HepG2 (cell line): ENCODE results near the gene FASTK. TPM values are rescaled to one million over a fixed set of nuclear protein-coding genes. Genes with fewer than 3 reads are reported as not detected.

Experiments used
- ARID3A ChIP-seq: IDR thresholded peaks from 2 replicates; pipeline ENCODE4 v1.6.1; 2012; ENCODE audit warnings: low read depth, low read length, improper control_type of control experiment
- BATF2 ChIP-seq: sonication (generic); formaldehyde crosslinking; IDR thresholded peaks from 2 replicates; pipeline ENCODE4 v1.8.0; 2022; ENCODE audit warnings: mild to moderate bottlenecking, missing genetic modification reagents, moderate library complexity
- CREB3 ChIP-seq: sonication (generic); formaldehyde crosslinking; IDR thresholded peaks from 2 replicates; pipeline ENCODE4 v1.5.0; 2020; ENCODE audit warnings: missing genetic modification reagents
- CSRNP1 ChIP-seq: sonication (generic); formaldehyde crosslinking; IDR thresholded peaks from 2 replicates; pipeline ENCODE4 v1.8.1; 2023; ENCODE audit warnings: mild to moderate bottlenecking, missing genetic modification reagents
- ELF3 ChIP-seq: IDR thresholded peaks from 2 replicates; pipeline ENCODE4 v1.6.1; 2016; ENCODE audit warnings: missing genetic modification reagents, missing compliant biosample characterization
- FOXK2 ChIP-seq: fragments of 450-650 bp; IDR thresholded peaks from 2 replicates; pipeline ENCODE4 v1.6.1; 2016
- HOXA5 ChIP-seq: sonication (generic); formaldehyde crosslinking; IDR thresholded peaks from 2 replicates; pipeline ENCODE4 v1.4.0; 2020; ENCODE audit warnings: missing genetic modification reagents
- NAIF1 ChIP-seq: sonication (generic); formaldehyde crosslinking; IDR thresholded peaks from 2 replicates; pipeline ENCODE4 v1.5.0; 2020; ENCODE audit warnings: mild to moderate bottlenecking, missing genetic modification reagents, borderline replicate concordance
- NFE2L2 ChIP-seq: fragments of 150-350 bp; IDR thresholded peaks from 2 replicates; pipeline ENCODE4 v1.6.1; 2014; ENCODE audit warnings: low read length
- SAFB2 ChIP-seq: sonication (generic); formaldehyde crosslinking; IDR thresholded peaks from 2 replicates; pipeline ENCODE4 v1.5.1; 2020; ENCODE audit warnings: missing genetic modification reagents, low read depth, mild to moderate bottlenecking, borderline replicate concordance
- SNAPC4 ChIP-seq: sonication (generic); formaldehyde crosslinking; IDR thresholded peaks from 2 replicates; pipeline ENCODE4 v1.4.0; 2020; ENCODE audit warnings: mild to moderate bottlenecking, missing genetic modification reagents
- ZFYVE20 ChIP-seq: sonication (generic); formaldehyde crosslinking; IDR thresholded peaks from 2 replicates; pipeline ENCODE4 v1.8.0; 2023; ENCODE audit warnings: low read depth, mild to moderate bottlenecking, moderate library complexity, missing genetic modification reagents, borderline replicate concordance
- ZMYM4 ChIP-seq: sonication (generic); formaldehyde crosslinking; IDR thresholded peaks from 2 replicates; pipeline ENCODE4 v1.8.1; 2023; ENCODE audit warnings: mild to moderate bottlenecking, missing genetic modification reagents
- ZNF234 ChIP-seq: sonication (generic); formaldehyde crosslinking; conservative IDR thresholded peaks from 2 replicates; pipeline ENCODE4 v1.5.1; 2020; ENCODE audit warnings: mild to moderate bottlenecking, missing genetic modification reagents
- ZNF383 ChIP-seq: sonication (generic); formaldehyde crosslinking; IDR thresholded peaks from 2 replicates; pipeline ENCODE4 v1.4.0; 2020; ENCODE audit warnings: missing genetic modification reagents, mild to moderate bottlenecking, borderline replicate concordance
- ZNF432 ChIP-seq: sonication (generic); formaldehyde crosslinking; IDR thresholded peaks from 2 replicates; pipeline ENCODE4 v1.5.0; 2020; ENCODE audit warnings: missing genetic modification reagents, mild to moderate bottlenecking, borderline replicate concordance
- ZNF691 ChIP-seq: sonication (generic); formaldehyde crosslinking; IDR thresholded peaks from 2 replicates; pipeline ENCODE4 v1.4.0; 2020; ENCODE audit warnings: missing genetic modification reagents, low read depth, mild to moderate bottlenecking, borderline replicate concordance
- ZNF703 ChIP-seq: sonication (generic); formaldehyde crosslinking; IDR thresholded peaks from 2 replicates; pipeline ENCODE4 v1.5.1; 2020; ENCODE audit warnings: missing genetic modification reagents, mild to moderate bottlenecking, moderate library complexity, borderline replicate concordance
- polyA plus RNA-seq, 8 experiments: library from polyadenylated mRNA; depleted of rRNA in 3 of 8; stranded (reverse) in 7 of 8; unstranded in 1 of 8; fragments of >200 nt; fragmentation: Illumina TruSeq in 4 of 8; extraction: Trizol in 4 of 8; gene quantifications; 2 replicates each; pipeline versions ENCODE4 v1.2.1 to v1.2.3, GENCODE V29; 2011 to 2016; ENCODE audit warnings: low read depth in 4 of 8, missing spikeins in 1 of 8, mixed read lengths in 1 of 8; ENCODE audit not compliant: insufficient read depth in 1 of 8
- total RNA-seq, 5 experiments: library from RNA; depleted of rRNA; stranded (reverse); fragments of >200 nt; fragmentation: Illumina TruSeq; extraction: Trizol; gene quantifications; 2 replicates each; pipeline ENCODE4 v1.2.3, GENCODE V29; 2016; ENCODE audit warnings: low read depth in 1 of 5

The FASTK gene
- total and polyA plus RNA-seq, 2 of the 13 experiments (the other 11 are each of a cell fraction or from before 2014, with no cell fraction given), result 52.9 to 55.7 TPM

- TF ChIP-seq SNAPC4 (CRISPR knock-in tag), result no peak
- TF ChIP-seq ZNF703 (CRISPR knock-in tag), result no peak
- no peak for TF ChIP-seq ARID3A
- no peak for TF ChIP-seq ZMYM4 (CRISPR knock-in tag)
- no peak for TF ChIP-seq ZNF383 (CRISPR knock-in tag)
- TF ChIP-seq BATF2 (CRISPR knock-in tag), result no peak
- TF ChIP-seq ZFYVE20 (CRISPR knock-in tag), result no peak
- TF ChIP-seq ZNF234 (CRISPR knock-in tag), result no peak
- TF ChIP-seq ZNF432 (CRISPR knock-in tag), result no peak
- TF ChIP-seq CSRNP1, result no peak
- TF ChIP-seq FOXK2, result no peak
- no peak for TF ChIP-seq HOXA5 (CRISPR knock-in tag)
- TF ChIP-seq NFE2L2, result no peak
- no peak for TF ChIP-seq SAFB2 (CRISPR knock-in tag)
- TF ChIP-seq ZNF691 (CRISPR knock-in tag), result no peak
- TF ChIP-seq NAIF1 (CRISPR knock-in tag), result no peak
- no peak for TF ChIP-seq ELF3
- no peak for TF ChIP-seq CREB3 (CRISPR knock-in tag)
Observed at GRCh38 chr7:151060416-151061212, 20.0 kb downstream of the FASTK start (continued).
